Ascending aorta (tissue), 2 donors: ENCODE data around the gene ARL8B. TPM values are rescaled to one million over a fixed set of nuclear protein-coding genes. Genes with fewer than 3 reads are reported as not detected.
"Not testable (repeated sequence)": the region's sequence is repeated elsewhere in the genome, so short reads cannot be mapped to it uniquely, and the experiment has no call there.

ENCODE experiments used
- DNase-seq, 2 donors: peaks; one replicate each; pipeline ENCODE4 v3.0.0-alpha.2; 2019; ENCODE audit warnings: low spot score in 2 of 2
- H3K27ac ChIP-seq, 2 donors: fragments of 200-600 bp; sonication (generic); one replicate each; pipeline ENCODE4 v1.5.1; 2016 to 2017; ENCODE audit warnings: mild to moderate bottlenecking in 1 of 2
- H3K27me3 ChIP-seq: fragments of 200-600 bp; sonication (generic); one replicate; pipeline ENCODE4 v1.5.1; 2017
- H3K36me3 ChIP-seq, 2 donors: fragments of 200-600 bp; sonication (generic); one replicate each; pipeline ENCODE4 v1.5.1; 2016
- H3K4me1 ChIP-seq, 2 donors: fragments of 200-600 bp; sonication (generic); one replicate each; pipeline ENCODE4 v1.5.1; 2016 to 2017; ENCODE audit warnings: mild to moderate bottlenecking in 1 of 2
- H3K4me3 ChIP-seq, 2 donors: fragments of 200-600 bp; sonication (generic); one replicate each; pipeline ENCODE4 v1.5.1; 2016 to 2017; ENCODE audit warnings: mild to moderate bottlenecking in 1 of 2
- H3K9me3 ChIP-seq, 2 donors: fragments of 200-600 bp; sonication (generic); one replicate each; pipeline ENCODE4 v1.5.1; 2016
- CTCF ChIP-seq, 3 experiments: fragments of 200-600 bp in 2 of 3; fragments of 450-650 bp in 1 of 3; sonication (generic) in 2 of 3; IDR thresholded peaks; one replicate each; pipeline ENCODE4 v1.5.1; 2016 to 2019; ENCODE audit warnings: antibody characterized with exemption in 3 of 3, mild to moderate bottlenecking in 1 of 3, moderate library complexity in 1 of 3
- intact Hi-C: fragments of 100-400 bp; cut with DNase I; formaldehyde crosslinking; loops from one replicate; pipeline ENCODE4 v1.15.1; 2023
- total RNA-seq: library from RNA; depleted of rRNA; stranded (reverse); fragments of >200 nt; gene quantifications from one replicate; pipeline ENCODE4 v1.1.0, GENCODE V29; 2016

ARL8B gene
- total RNA-seq, 1 donor from 2014 or later: 6.4 TPM

DNA sequence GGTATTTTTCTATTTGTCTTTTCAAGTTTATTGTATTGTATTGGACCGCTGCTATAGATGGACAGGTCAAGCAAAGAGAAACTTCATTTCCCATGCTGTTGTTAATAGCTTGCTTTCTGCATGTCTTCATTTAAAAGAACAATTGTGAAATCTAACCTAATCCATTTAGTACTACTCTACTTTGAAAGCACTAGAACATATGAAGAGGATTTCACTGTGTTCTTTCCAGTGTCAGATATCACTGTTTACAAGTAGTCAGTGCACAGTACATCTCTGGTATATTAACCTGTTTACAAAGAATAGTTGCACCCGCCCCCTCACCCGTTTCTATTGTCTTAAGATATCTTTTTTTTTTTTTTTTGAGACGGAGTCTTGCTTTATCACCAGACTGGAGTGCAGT lies 43.6 kb downstream of the ARL8B start:
- Histone ChIP-seq H3K27me3 (no peaks in the 10 kb centered on the region), H3K9me3 (no peaks in the 10 kb centered on the region), H3K4me1 (peaks cover 4 to 8% of the 10 kb centered on the region in 2 donors), H3K27ac (no peak overlapping the region), H3K4me3 (no peak overlapping the region), H3K36me3 (peaks cover 0 to 2% of the 10 kb centered on the region in 2 donors)
- intact Hi-C loops: no loop called here
- DNase-seq: no peak
- TF ChIP-seq CTCF (IDR thresholded peaks at IDR 0.05): no peak

GRCh38 chr3:5166846-5167245 lies 44.8 kb downstream of the ARL8B start:
- no peaks in the 10 kb centered on the region for H3K9me3 ChIP-seq
- peaks cover 1 to 12% of the 10 kb centered on the region in 2 donors for H3K36me3 ChIP-seq
- no peak overlapping the region for H3K27ac ChIP-seq
- no peaks in the 10 kb centered on the region for H3K27me3 ChIP-seq
- H3K4me1 ChIP-seq: peaks cover 0 to 3% of the 10 kb centered on the region in 2 donors
- no peak for TF ChIP-seq CTCF (IDR thresholded peaks at IDR 0.05)
- intact Hi-C loops: no loop called here
- no peak overlapping the region for H3K4me3 ChIP-seq
- DNase-seq: no peak

DNA sequence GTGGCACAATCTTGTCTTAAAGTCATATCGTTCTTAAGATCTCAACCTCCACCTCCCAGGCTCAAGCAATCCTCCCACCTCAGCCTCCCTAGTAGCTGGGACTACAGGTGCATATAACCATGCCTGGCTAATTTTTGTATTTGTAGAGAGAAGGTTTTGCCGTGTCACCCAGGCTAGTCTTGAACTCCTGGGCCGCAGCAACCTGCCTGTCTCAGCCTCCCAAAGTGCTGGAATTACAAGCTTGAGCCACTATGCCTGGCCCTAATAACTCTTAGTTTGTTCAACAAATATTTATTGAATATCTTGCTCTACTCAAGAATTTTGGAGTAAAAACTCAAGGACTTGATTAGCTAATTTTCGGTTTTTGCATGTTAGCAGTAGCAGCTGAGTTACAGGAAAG lies 46.0 kb downstream of the ARL8B start:
- DNase-seq: no peak
- Histone ChIP-seq H3K4me1 (no peaks in the 10 kb centered on the region), H3K9me3 (no peaks in the 10 kb centered on the region), H3K27me3 (no peaks in the 10 kb centered on the region), H3K27ac (no peak overlapping the region), H3K4me3 (no peak overlapping the region), H3K36me3 (peaks cover 9 to 21% of the 10 kb centered on the region in 2 donors)
- no peak for TF ChIP-seq CTCF (IDR thresholded peaks at IDR 0.05)
- intact Hi-C loops: no loop called here

DNA sequence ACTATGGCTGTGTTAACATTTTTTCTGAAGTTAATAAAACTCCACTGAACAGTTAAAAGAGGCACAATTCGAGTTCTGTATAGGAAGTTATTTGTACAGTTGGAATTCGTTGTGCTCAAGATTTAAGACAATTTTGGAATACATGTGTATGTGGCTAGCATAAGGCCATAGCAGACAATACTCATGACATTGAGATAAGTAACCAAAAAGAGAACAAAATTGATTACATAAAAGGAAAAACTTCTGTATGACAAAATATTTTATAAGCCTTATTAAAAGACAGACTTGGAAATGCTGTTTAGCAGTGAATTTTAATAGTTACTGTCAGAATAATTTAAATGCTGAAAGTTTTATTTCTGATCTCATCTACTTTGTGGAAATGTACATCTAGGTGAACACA lies 47.7 kb downstream of the ARL8B start:
- H3K4me3 ChIP-seq: no peak overlapping the region
- H3K27ac ChIP-seq: no peak overlapping the region
- no peak for TF ChIP-seq CTCF (IDR thresholded peaks at IDR 0.05)
- intact Hi-C loops: no loop called here
- H3K27me3 ChIP-seq: no peaks in the 10 kb centered on the region
- H3K9me3 ChIP-seq: no peaks in the 10 kb centered on the region
- DNase-seq: no peak
- H3K36me3 ChIP-seq: peaks cover 20 to 35% of the 10 kb centered on the region in 2 donors
- H3K4me1 ChIP-seq: no peaks in the 10 kb centered on the region

GRCh38 chr3:5170975-5171374 lies 48.9 kb downstream of the ARL8B start:
- intact Hi-C loops: no loop called here
- no peak for DNase-seq
- no peak for TF ChIP-seq CTCF (IDR thresholded peaks at IDR 0.05)
- H3K9me3 ChIP-seq: no peaks in the 10 kb centered on the region
- H3K4me3 ChIP-seq: no peak overlapping the region
- no peaks in the 10 kb centered on the region for H3K27me3 ChIP-seq
- H3K36me3 ChIP-seq: peaks cover 24 to 39% of the 10 kb centered on the region in 2 donors
- no peak overlapping the region for H3K27ac ChIP-seq
- no peaks in the 10 kb centered on the region for H3K4me1 ChIP-seq

GRCh38 chr3:5172018-5172417 lies 49.9 kb downstream of the ARL8B start:
- no peaks in the 10 kb centered on the region for H3K4me1 ChIP-seq
- intact Hi-C loops: no loop called here
- no peaks in the 10 kb centered on the region for H3K27me3 ChIP-seq
- TF ChIP-seq CTCF (IDR thresholded peaks at IDR 0.05): no peak
- H3K9me3 ChIP-seq: no peaks in the 10 kb centered on the region
- no peak overlapping the region for H3K4me3 ChIP-seq
- no peak overlapping the region for H3K27ac ChIP-seq
- DNase-seq: no peak
- H3K36me3 ChIP-seq: peaks cover 24 to 39% of the 10 kb centered on the region in 2 donors

- H3K9me3 ChIP-seq, H3K4me3 ChIP-seq, H3K27me3 ChIP-seq, intact Hi-C loops, H3K27ac ChIP-seq, DNase-seq, H3K4me1 ChIP-seq: not testable (repeated sequence)
- H3K36me3 ChIP-seq: peaks cover 22 to 52% of the 10 kb centered on the region in 2 donors
Observed at GRCh38 chr3:5179036-5179435, 56.9 kb downstream of the ARL8B start.
